Measurements from ENCODE around the gene LNPEP. TPM values are rescaled to one million over a fixed set of nuclear protein-coding genes. Genes with fewer than 3 reads are reported as not detected.

Gene LNPEP
- total and polyA plus RNA-seq, 2 of the 4 experiments (the other 2 are of a cell fraction) = 3.6 to 27.4 TPM

GRCh38 chr5:97074859-97075489 is 139.1 kb downstream of the LNPEP start:
- ChIA-PET CTCF (no interaction called here), POLR2A (ENCODE audit: unreplicated experiment) (no interaction called here)
- Histone ChIP-seq H3K4me1 (ENCODE audit: control insufficient read depth, insufficient read depth, low read length) (no peaks in the 10 kb centered on the region), H4K91ac (ENCODE audit: insufficient read depth, low read depth, low read length) (no peak overlapping the region), H2BK20ac (ENCODE audit: low read depth, low read length) (no peak overlapping the region), H3K4me3 (ENCODE audit: insufficient read depth, low read depth, low read length) (no peak overlapping the region), H2AFZ (replicated peaks; ENCODE audit: low read length, poor library complexity) (no peak overlapping the region), H3K4me2 (ENCODE audit: low read depth, low read length) (no peak overlapping the region), H3K36me3 (ENCODE audit: control insufficient read depth, insufficient read depth, low read length) (no peaks in the 10 kb centered on the region), H3K18ac (ENCODE audit: low read depth, low read length) (no peak overlapping the region), H2AK5ac (ENCODE audit: low read depth, low read length) (no peak overlapping the region), H3K9ac (ENCODE audit: low read depth, low read length) (no peak overlapping the region), H3K27ac (ENCODE audit: insufficient read depth, low read length) (no peak overlapping the region), H3K27me3 (ENCODE audit: control insufficient read depth, insufficient read depth, low read length) (no peaks in the 10 kb centered on the region), H2AK9ac (replicated peaks; ENCODE audit: low read depth, low read length, poor library complexity) (no peak overlapping the region), H4K5ac (ENCODE audit: low read depth, low read length) (no peak overlapping the region), H3K56ac (ENCODE audit: extremely low read depth, insufficient read depth, low read length) (no peak overlapping the region), H3K4ac (ENCODE audit: low read depth, low read length) (no peak overlapping the region), H4K20me1 (ENCODE audit: insufficient read depth, low read length) (no peaks in the 10 kb centered on the region), H3K23ac (ENCODE audit: low read depth, low read length) (no peak overlapping the region), H3K9me1 (ENCODE audit: insufficient read depth, low read length) (no peaks in the 10 kb centered on the region), H3K14ac (replicated peaks; ENCODE audit: low read depth, low read length) (no peak overlapping the region), H4K8ac (ENCODE audit: low read depth in 2 of 2, low read length in 2 of 2) (no peak overlapping the region), H2BK15ac (ENCODE audit: low read depth, low read length) (no peak overlapping the region), H2BK5ac (ENCODE audit: low read depth, low read length, poor library complexity, severe bottlenecking) (no peak overlapping the region), H3K9me3 (ENCODE audit: control insufficient read depth, insufficient read depth, low read length) (no peaks in the 10 kb centered on the region), H2BK120ac (ENCODE audit: low read depth, low read length) (no peak overlapping the region), H3K79me1 (ENCODE audit: low read depth in 1 of 2, low read length in 2 of 2) (no peaks in the 10 kb centered on the region)
- in situ Hi-C loops (cut with MboI; ENCODE audit: low sequenced_read_pairs) (no loop called here), dilution Hi-C loops (cut with HindIII; ENCODE audit: low sequenced_read_pairs, unreplicated experiment) (no loop called here), intact Hi-C loops (cut with micrococcal nuclease) (no loop called here)
- TF ChIP-seq NFE2L2 (IDR thresholded peaks at IDR 0.05; ENCODE audit: low read depth, low read length) (no peak), RCOR1 (IDR thresholded peaks at IDR 0.05; ENCODE audit: insufficient replicate concordance, low read length) (no peak), CHD1 (IDR thresholded peaks at IDR 0.05; ENCODE audit: low read depth, low read length) (no peak), FOS (IDR thresholded peaks at IDR 0.05; ENCODE audit: low read depth, low read length) (no peak), RAD21 (IDR thresholded peaks at IDR 0.05; ENCODE audit: low read length) (no peak), MXI1 (IDR thresholded peaks at IDR 0.05; ENCODE audit: borderline replicate concordance, low read depth, low read length) (no peak), MAFK (IDR thresholded peaks at IDR 0.05; ENCODE audit: low read depth, low read length) (no peak), RFX5 (IDR thresholded peaks at IDR 0.05; ENCODE audit: low read depth, low read length) (no peak), SMC3 (IDR thresholded peaks at IDR 0.05; ENCODE audit: low read depth, low read length) (no peak), BHLHE40 (IDR thresholded peaks at IDR 0.05; ENCODE audit: low read depth, low read length) (no peak), MAZ (IDR thresholded peaks at IDR 0.05; ENCODE audit: borderline replicate concordance, low read depth, low read length) (no peak), POLR2A (IDR thresholded peaks at IDR 0.05; ENCODE audit: low read depth, low read length) (no peak), CEBPB (IDR thresholded peaks at IDR 0.05; ENCODE audit: low read depth, low read length) (no peak)
- TF ChIP-seq, protein P1, sequence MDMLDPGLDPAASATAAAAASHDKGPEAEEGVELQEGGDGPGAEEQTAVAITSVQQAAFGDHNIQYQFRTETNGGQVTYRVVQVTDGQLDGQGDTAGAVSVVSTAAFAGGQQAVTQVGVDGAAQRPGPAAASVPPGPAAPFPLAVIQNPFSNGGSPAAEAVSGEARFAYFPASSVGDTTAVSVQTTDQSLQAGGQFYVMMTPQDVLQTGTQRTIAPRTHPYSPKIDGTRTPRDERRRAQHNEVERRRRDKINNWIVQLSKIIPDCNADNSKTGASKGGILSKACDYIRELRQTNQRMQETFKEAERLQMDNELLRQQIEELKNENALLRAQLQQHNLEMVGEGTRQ (IDR thresholded peaks at IDR 0.05; ENCODE audit: low read depth, low read length) = no peak
- TF ChIP-seq, protein P2, sequence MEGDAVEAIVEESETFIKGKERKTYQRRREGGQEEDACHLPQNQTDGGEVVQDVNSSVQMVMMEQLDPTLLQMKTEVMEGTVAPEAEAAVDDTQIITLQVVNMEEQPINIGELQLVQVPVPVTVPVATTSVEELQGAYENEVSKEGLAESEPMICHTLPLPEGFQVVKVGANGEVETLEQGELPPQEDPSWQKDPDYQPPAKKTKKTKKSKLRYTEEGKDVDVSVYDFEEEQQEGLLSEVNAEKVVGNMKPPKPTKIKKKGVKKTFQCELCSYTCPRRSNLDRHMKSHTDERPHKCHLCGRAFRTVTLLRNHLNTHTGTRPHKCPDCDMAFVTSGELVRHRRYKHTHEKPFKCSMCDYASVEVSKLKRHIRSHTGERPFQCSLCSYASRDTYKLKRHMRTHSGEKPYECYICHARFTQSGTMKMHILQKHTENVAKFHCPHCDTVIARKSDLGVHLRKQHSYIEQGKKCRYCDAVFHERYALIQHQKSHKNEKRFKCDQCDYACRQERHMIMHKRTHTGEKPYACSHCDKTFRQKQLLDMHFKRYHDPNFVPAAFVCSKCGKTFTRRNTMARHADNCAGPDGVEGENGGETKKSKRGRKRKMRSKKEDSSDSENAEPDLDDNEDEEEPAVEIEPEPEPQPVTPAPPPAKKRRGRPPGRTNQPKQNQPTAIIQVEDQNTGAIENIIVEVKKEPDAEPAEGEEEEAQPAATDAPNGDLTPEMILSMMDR (conservative IDR thresholded peaks at IDR 0.05; ENCODE audit: low read depth, low read length) = no peak
- TF ChIP-seq, protein P3, sequence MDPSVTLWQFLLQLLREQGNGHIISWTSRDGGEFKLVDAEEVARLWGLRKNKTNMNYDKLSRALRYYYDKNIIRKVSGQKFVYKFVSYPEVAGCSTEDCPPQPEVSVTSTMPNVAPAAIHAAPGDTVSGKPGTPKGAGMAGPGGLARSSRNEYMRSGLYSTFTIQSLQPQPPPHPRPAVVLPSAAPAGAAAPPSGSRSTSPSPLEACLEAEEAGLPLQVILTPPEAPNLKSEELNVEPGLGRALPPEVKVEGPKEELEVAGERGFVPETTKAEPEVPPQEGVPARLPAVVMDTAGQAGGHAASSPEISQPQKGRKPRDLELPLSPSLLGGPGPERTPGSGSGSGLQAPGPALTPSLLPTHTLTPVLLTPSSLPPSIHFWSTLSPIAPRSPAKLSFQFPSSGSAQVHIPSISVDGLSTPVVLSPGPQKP (IDR thresholded peaks at IDR 0.05; ENCODE audit: borderline replicate concordance, low read depth, low read length) = no peak
- no peak for DNase-seq
- no peak for ATAC-seq (ENCODE audit: low read depth)
- WGBS, 2 experiments (ENCODE audit: extremely low coverage in 2 of 2, insufficient read length in 1 of 2) = no CpG with 5 or more reads among the region's 4 CpGs
- BruUV-seq (replicated peaks) = no TSS peak
